K562 (cell line): Measurements from ENCODE around the gene GPR153. TPM values are rescaled to one million over a fixed set of nuclear protein-coding genes. Genes with fewer than 3 reads are reported as not detected.
A peak's percentile ranks its signal among the peaks of the same experiment; 100 is the strongest.

Source experiments
- ATAC-seq: fragments of 200-7000 bp; cut with Tn5 transposase; 3 replicates; pipeline ENCODE4 v1.9.1; 2020; ENCODE audit warnings: moderate library complexity
- BruUV-seq: library from RNA; stranded (reverse); fragments of 400-500 nt; replicated peaks from 2 replicates; lab custom pipeline; 2021; lab: Mats Ljungman, UMichigan
- CTCF ChIA-PET: fragments of 300-600 bp; formaldehyde crosslinking; extraction: SDS; loops from one replicate; lab custom pipeline; 2021; ENCODE audit warnings: low intra/inter-chr PET ratio; lab: Yijun Ruan, JAX
- POLR2A ChIA-PET: fragments of 300-600, 350-650 bp; sonication (Branson Sonifier 250); formaldehyde crosslinking; extraction: SDS; loops from one replicate; lab custom pipeline; 2021; ENCODE audit warnings: antibody characterized with exemption, inconsistent platforms; lab: Yijun Ruan, JAX
- DNase-seq, 4 experiments: peaks; one replicate each; pipeline versions ENCODE4 v3.0.0 to v3.0.0-alpha.2; 2011 to 2018; ENCODE audit warnings: low spot score in 3 of 4, mixed read lengths in 3 of 4; ENCODE audit errors: extremely low read depth in 1 of 4
- FAIRE-seq: peaks from 2 replicates; lab custom pipeline; 2011; peaks lifted over from hg19 to GRCh38; lab: Jason Lieb, UNC
- H2AFZ ChIP-seq: 2 replicates; pipeline ENCODE4 v1.6.0; 2011; ENCODE audit warnings: low read depth, low read length, control low read depth, inconsistent platforms
- H3K27ac ChIP-seq: fragments of 200-600 bp; 3 replicates; pipeline ENCODE4 v1.8.0; 2011; ENCODE audit warnings: low read depth, mild to moderate bottlenecking, control low read depth, inconsistent platforms, low read length, moderate library complexity, mixed read lengths; ENCODE audit errors: extremely low read depth
- H3K27me3 ChIP-seq, 2 experiments: fragments of 300-600 bp in 1 of 2; 2 replicates in 1 of 2; 3 replicates in 1 of 2; pipeline versions ENCODE4 v1.6.0 to v1.8.0; 2011; ENCODE audit warnings: inconsistent platforms in 2 of 2, low read length in 2 of 2, mild to moderate bottlenecking in 1 of 2, mixed read lengths in 1 of 2, moderate library complexity in 1 of 2; ENCODE audit not compliant: control insufficient read depth in 2 of 2, insufficient read depth in 2 of 2
- H3K36me3 ChIP-seq: fragments of 300-600 bp; 3 replicates; pipeline ENCODE4 v1.8.0; 2011; ENCODE audit warnings: mild to moderate bottlenecking, low read length, inconsistent platforms; ENCODE audit not compliant: control insufficient read depth, insufficient read depth
- H3K4me1 ChIP-seq, 2 experiments: fragments of 200-600 bp in 1 of 2; replicated peaks in 1 of 2; 2 replicates in 1 of 2; 3 replicates in 1 of 2; pipeline versions ENCODE4 v1.5.1 to v1.8.0; 2011; ENCODE audit warnings: inconsistent platforms in 2 of 2, low read length in 2 of 2, mild to moderate bottlenecking in 1 of 2, mixed read lengths in 1 of 2, moderate library complexity in 1 of 2; ENCODE audit not compliant: control insufficient read depth in 2 of 2, insufficient read depth in 2 of 2
- H3K4me2 ChIP-seq: 2 replicates; pipeline ENCODE4 v1.6.1; 2011; ENCODE audit warnings: low read length, control low read depth, inconsistent platforms, mixed read lengths; ENCODE audit not compliant: insufficient read depth
- H3K4me3 ChIP-seq: fragments of 200-600 bp; sonication (generic), shearing (Covaris generic); 2 replicates; pipeline ENCODE4 v1.5.1; 2016; ENCODE audit warnings: control low read depth, inconsistent platforms
- H3K79me2 ChIP-seq: fragments of 200-600 bp; 3 replicates; pipeline ENCODE4 v1.8.0; 2011; ENCODE audit warnings: low read length, inconsistent platforms; ENCODE audit not compliant: control insufficient read depth, insufficient read depth
- H3K9ac ChIP-seq, 2 experiments: 2 replicates each; pipeline versions ENCODE4 v1.6.0 to v1.6.1; 2011; ENCODE audit warnings: low read depth in 2 of 2, low read length in 2 of 2, control low read depth in 1 of 2, inconsistent platforms in 1 of 2, mild to moderate bottlenecking in 1 of 2, mixed read lengths in 1 of 2; ENCODE audit not compliant: insufficient read depth in 1 of 2
- H3K9me1 ChIP-seq: one replicate; pipeline ENCODE4 v1.6.0; 2011; ENCODE audit warnings: inconsistent platforms, mild to moderate bottlenecking, low read length, moderate library complexity; ENCODE audit not compliant: control insufficient read depth, insufficient read depth
- H3K9me3 ChIP-seq: replicated peaks from 2 replicates; pipeline ENCODE4 v1.5.1; 2011; ENCODE audit warnings: low read depth, low read length, inconsistent platforms; ENCODE audit not compliant: control insufficient read depth, insufficient read depth
- H4K20me1 ChIP-seq: replicated peaks from 2 replicates; pipeline ENCODE4 v1.6.1; 2011; ENCODE audit warnings: low read length, inconsistent platforms, mixed read lengths; ENCODE audit not compliant: control insufficient read depth, insufficient read depth
- ESRRB ChIP-seq: fragments of 250-450 bp; sonication (Bioruptor Pico); IDR thresholded peaks from 2 replicates; pipeline ENCODE4 v1.5.0; 2020; ENCODE audit warnings: mild to moderate bottlenecking, moderate library complexity, borderline replicate concordance
- HCFC1 ChIP-seq: IDR thresholded peaks from 2 replicates; pipeline ENCODE4 v1.6.1; 2012; ENCODE audit warnings: low read depth, low read length, improper control_type of control experiment
- IFI16 ChIP-seq: fragments of 250-450 bp; sonication (Bioruptor Pico); IDR thresholded peaks from 2 replicates; pipeline ENCODE4 v2.1.2; 2022; ENCODE audit warnings: mild to moderate bottlenecking, inconsistent platforms
- KDM4B ChIP-seq, 2 experiments: fragments of 450-650 bp in 1 of 2; sonication (generic) in 1 of 2; IDR thresholded peaks; 2 replicates each; pipeline ENCODE4 v1.6.1; 2016 to 2017; ENCODE audit warnings: borderline replicate concordance in 2 of 2, antibody characterized with exemption in 1 of 2, low read depth in 1 of 2, mild to moderate bottlenecking in 1 of 2
- NFIC ChIP-seq: fragments of 450-650 bp; IDR thresholded peaks from 2 replicates; pipeline ENCODE4 v1.6.1; 2017; ENCODE audit warnings: mild to moderate bottlenecking, inconsistent platforms
- NFXL1 ChIP-seq: fragments of 450-650 bp; formaldehyde crosslinking; IDR thresholded peaks from 2 replicates; pipeline ENCODE4 v1.4.0; 2021; ENCODE audit warnings: mild to moderate bottlenecking
- PHTF2 ChIP-seq: fragments of 250-450 bp; sonication (Bioruptor Pico); IDR thresholded peaks from 2 replicates; pipeline ENCODE4 v1.5.0; 2021; ENCODE audit warnings: mild to moderate bottlenecking
- POLR2A ChIP-seq: fragments of 450-650 bp; conservative IDR thresholded peaks from 2 replicates; pipeline ENCODE4 v1.6.1; 2016
- PTBP1 ChIP-seq: fragments of 200-400 bp; formaldehyde crosslinking; IDR thresholded peaks from 2 replicates; pipeline ENCODE4 v1.6.1; 2017; ENCODE audit warnings: low read depth, low read length
- RBM14 ChIP-seq: fragments of 200-400 bp; formaldehyde crosslinking; IDR thresholded peaks from 2 replicates; pipeline ENCODE4 v1.6.1; 2018; ENCODE audit warnings: low read depth, mild to moderate bottlenecking, low read length, moderate library complexity, borderline replicate concordance; ENCODE audit not compliant: insufficient read depth
- SMARCA4 ChIP-seq: fragments of 450-650 bp; IDR thresholded peaks from 2 replicates; pipeline ENCODE4 v1.6.1; 2016
- SMARCB1 ChIP-seq: IDR thresholded peaks from 2 replicates; pipeline ENCODE4 v1.6.1; 2011; ENCODE audit warnings: improper control_type of control experiment, low read depth; ENCODE audit not compliant: insufficient read length
- SUPT5H ChIP-seq: fragments of 450-650 bp; IDR thresholded peaks from 2 replicates; pipeline ENCODE4 v1.6.1; 2016
- WGBS: fragments of 100-300 bp; shearing (Covaris generic); methylation state at CpG from one replicate; pipeline ENCODE4 v1.1.6; 2016; ENCODE audit warnings: low coverage, mixed read lengths; ENCODE audit not compliant: insufficient coverage; ENCODE audit errors: missing lambda C conversion rate; 5-methylcytosine and 5-hydroxymethylcytosine counted together
- in situ Hi-C: fragments of 300-500 bp; cut with MboI; formaldehyde crosslinking; loops from 4 replicates; pipeline ENCODE4 v1.15.0; 2018; ENCODE audit warnings: inconsistent platforms, mixed read lengths
- intact Hi-C: fragments of 100-400 bp; cut with micrococcal nuclease; formaldehyde crosslinking; loops from 2 replicates; pipeline ENCODE4 v1.14.2; 2022
- polyA plus RNA-seq, 8 experiments: library from polyadenylated mRNA; depleted of rRNA in 4 of 8; stranded (reverse) in 5 of 8; unstranded in 3 of 8; fragments of >200 nt; fragmentation: Nextera tagmentation in 2 of 8; fragmentation: Illumina TruSeq in 1 of 8; extraction: Ambion mirVana in 2 of 8; extraction: Trizol in 1 of 8; gene quantifications; 2 replicates each; pipeline versions ENCODE4 v1.2.1 to v1.2.3, GENCODE V29; 2011 to 2014; ENCODE audit warnings: inconsistent platforms in 1 of 8, missing spikeins in 1 of 8
- total RNA-seq, 7 experiments: library from RNA; depleted of rRNA in 6 of 7; stranded (reverse); fragments of >200 nt in 6 of 7; fragmentation: Illumina TruSeq in 2 of 7; extraction: Trizol in 2 of 7; gene quantifications; 2 replicates each; pipeline versions ENCODE4 v1.2.1 to v1.2.3, GENCODE V29; 2011 to 2021; ENCODE audit warnings: low replicate concordance in 1 of 7

Gene GPR153
- total and polyA plus RNA-seq, 9 of the 15 experiments (the other 6 are each of a cell fraction or from before 2014, with no cell fraction given), result 0.01 to 1.5 (median 0.51) TPM

DNA sequence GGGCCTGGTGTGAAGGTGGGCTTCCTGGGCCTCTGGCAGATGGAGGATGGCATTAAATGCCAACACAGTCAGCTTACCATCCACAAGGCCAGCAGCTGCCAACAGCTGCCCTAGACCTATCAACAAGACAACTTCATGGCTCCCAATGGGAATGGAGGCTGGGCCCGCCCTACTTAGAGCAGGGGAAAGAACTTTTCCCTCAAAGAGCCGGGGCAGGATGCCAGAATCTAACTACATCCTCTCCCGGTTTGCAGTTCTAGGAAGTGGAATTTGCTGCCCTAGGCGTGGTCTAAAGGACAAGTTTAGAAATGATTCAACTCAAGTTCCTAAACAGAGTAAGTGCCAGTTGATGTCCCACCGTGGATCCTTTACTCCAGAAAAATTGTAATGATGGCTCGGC, 38.3 kb downstream of the GPR153 start:
- H2AFZ ChIP-seq, result no peak overlapping the region
- H3K27ac ChIP-seq, result no peak overlapping the region
- 0 out of 4 replicates have a peak overlapping the region, but pooled peaks of 1 of the 2 experiments have one; percentile 4 for H3K9ac ChIP-seq
- in situ Hi-C loops (no loop called here), intact Hi-C loops (no loop called here)
- no peak overlapping the region for H3K4me3 ChIP-seq
- no TSS peak for BruUV-seq
- 0 out of 2 replicates have a peak, but pooled peaks cover 7% of the 10 kb centered on the region for H4K20me1 ChIP-seq
- H3K9me3 ChIP-seq, result no peaks in the 10 kb centered on the region
- ATAC-seq (no peak), DNase-seq (no peak), FAIRE-seq (no peak)
- H3K36me3 ChIP-seq, result peaks cover 72% of the 10 kb centered on the region; the same call in 2 of the 3 replicates
- peaks cover 0 to 6% of the 10 kb centered on the region in 2 experiments; a peak in 2 of 5 replicates for H3K4me1 ChIP-seq
- no peaks in the 10 kb centered on the region; the same call in 2 of the 3 replicates for H3K79me2 ChIP-seq
- H3K4me2 ChIP-seq, result no peak overlapping the region
- no peaks in the 10 kb centered on the region for H3K27me3 ChIP-seq
- WGBS, result 82% methylated on average over 6 of the region's 6 CpGs
- no peaks in the 10 kb centered on the region for H3K9me1 ChIP-seq
- ChIA-PET CTCF (no interaction called here), POLR2A (interaction anchor here (1.1 to 1.9 kb wide), 2 partner anchors 13 to 18 kb away, joined by 4 to 14 read pairs; partner anchors contain the start of gene ICMT)
- TF ChIP-seq POLR2A (peak; percentile 55; the same call in 1 of the 2 replicates), NFIC (0 out of 2 replicates have a peak, but pooled peaks have one; percentile 13), PHTF2 (CRISPR knock-in tag) (no peak)

DNA sequence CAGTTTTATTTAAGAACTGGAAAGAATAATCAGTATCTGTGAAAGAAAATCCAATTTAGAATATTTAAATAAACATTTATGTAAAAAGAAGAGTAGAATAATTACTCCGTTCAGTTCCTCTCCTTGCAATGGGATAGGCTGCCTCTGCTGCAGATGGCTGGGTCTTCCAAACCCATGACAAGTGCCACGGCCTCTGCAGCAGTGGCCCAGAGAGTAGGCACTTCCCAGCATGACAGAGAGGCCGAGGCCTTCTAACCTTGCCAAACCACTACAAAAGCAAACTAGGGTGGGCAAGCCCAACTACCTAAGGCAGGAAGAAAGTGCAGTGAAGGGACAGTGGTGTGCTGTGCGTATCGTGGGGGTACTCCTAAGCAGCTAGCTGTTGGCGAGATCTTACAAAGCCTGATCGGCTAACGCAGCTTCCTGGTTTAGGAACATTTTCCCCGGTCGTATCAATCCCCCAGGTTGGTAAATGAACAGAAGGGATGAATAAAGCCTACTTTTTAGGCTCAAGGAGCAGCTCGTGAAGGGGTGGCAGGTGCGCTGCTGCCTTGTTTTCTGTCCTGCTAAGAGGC, 39.6 kb downstream of the GPR153 start:
- POLR2A ChIA-PET, result interaction anchor here (0.6 to 2.5 kb wide), 6 partner anchors 14 to 228 kb away, joined by 3 to 9 read pairs (median 3); partner anchors contain the start of gene ICMT
- Histone ChIP-seq H3K79me2 (no peaks in the 10 kb centered on the region; the same call in 2 of the 3 replicates), H3K27ac (no peak overlapping the region), H3K9me1 (no peaks in the 10 kb centered on the region), H3K4me2 (no peak overlapping the region), H3K36me3 (peaks cover 67% of the 10 kb centered on the region; the same call in 2 of the 3 replicates), H3K27me3 (no peaks in the 10 kb centered on the region), H3K9ac (no peak overlapping the region), H4K20me1 (0 out of 2 replicates have a peak, but pooled peaks cover 7% of the 10 kb centered on the region), H3K4me3 (no peak overlapping the region), H2AFZ (no peak overlapping the region), H3K9me3 (no peaks in the 10 kb centered on the region), H3K4me1 (peaks cover 0 to 6% of the 10 kb centered on the region in 2 experiments; a peak in 2 of 5 replicates)
- TF ChIP-seq NFXL1 (CRISPR knock-in tag) (no peak), POLR2A (peak; percentile 38; the same call in 1 of the 2 replicates), SMARCB1 (no peak), HCFC1 (no peak), PTBP1 (no peak), IFI16 (no peak), KDM4B (IDR thresholded peaks at IDR 0.05; ENCODE audit: borderline replicate concordance in 2 of 2, low read depth in 1 of 2) (no peak), SUPT5H (peak; percentile 35; the same call in 1 of the 2 replicates), ESRRB (no peak), RBM14 (no peak), SMARCA4 (no peak)
- no TSS peak for BruUV-seq
- 94% methylated on average over 12 of the region's 12 CpGs for WGBS
- ATAC-seq, result no peak
- in situ Hi-C loops, result no loop called here
- CTCF ChIA-PET, result no interaction called here
- intact Hi-C loops, result no loop called here
- no peak for DNase-seq
- FAIRE-seq, result no peak
